ENCODE measurements around the gene ZNF524. TPM values are rescaled to one million over a fixed set of nuclear protein-coding genes. Genes with fewer than 3 reads are reported as not detected.

The ZNF524 gene
- total RNA-seq, 1 donor from 2014 or later = 9.3 TPM

GRCh38 chr19:55605637-55606470 is 5.8 kb downstream of the ZNF524 start, which contains the start of gene ZNF865:
ZNF865 (plus strand) TSS chr19:55605647; CDS start chr19:55613619, 7,972 bp downstream.
- peak; percentile 71 for DNase-seq (ENCODE audit: low spot score)
- Mint-ChIP-seq H3K27ac (ENCODE audit: unreplicated experiment) (peak within 1 kb of the TSS; percentile 99), H3K4me1 (ENCODE audit: unreplicated experiment) (peaks cover 26% of the 10 kb centered on the region), H3K27me3 (ENCODE audit: unreplicated experiment) (peaks cover 32% of the 10 kb centered on the region), H3K9me3 (ENCODE audit: unreplicated experiment) (peaks cover 6% of the 10 kb centered on the region), H3K4me3 (ENCODE audit: unreplicated experiment) (peak within 1 kb of the TSS; percentile 98), H3K36me3 (ENCODE audit: low read depth, unreplicated experiment) (peaks cover 24% of the 10 kb centered on the region)
- TF ChIP-seq CTCF (IDR thresholded peaks at IDR 0.05; ENCODE audit: unreplicated experiment) = no peak

DNA sequence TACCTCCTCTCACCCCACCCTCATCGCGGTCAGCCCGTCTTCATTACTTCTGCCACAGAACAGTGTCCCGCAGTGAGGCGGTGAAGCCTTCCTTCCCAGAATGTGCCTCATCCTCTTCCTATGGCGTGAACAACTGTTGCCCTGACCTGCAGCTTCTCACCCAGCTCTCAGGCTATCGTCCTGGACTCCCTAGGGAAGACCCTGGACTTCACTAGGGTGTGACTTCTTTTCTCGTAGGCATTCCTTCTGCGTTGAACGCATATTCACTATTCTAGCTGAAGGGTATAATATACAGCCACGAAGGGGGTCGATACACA is 6.3 kb downstream of the ZNF524 start:
- peaks cover 29% of the 10 kb centered on the region for H3K27me3 Mint-ChIP-seq (ENCODE audit: unreplicated experiment)
- peak overlapping the region; percentile 98 for H3K4me3 Mint-ChIP-seq (ENCODE audit: unreplicated experiment)
- peaks cover 26% of the 10 kb centered on the region for H3K36me3 Mint-ChIP-seq (ENCODE audit: low read depth, unreplicated experiment)
- peaks cover 26% of the 10 kb centered on the region for H3K4me1 Mint-ChIP-seq (ENCODE audit: unreplicated experiment)
- no peak for TF ChIP-seq CTCF (IDR thresholded peaks at IDR 0.05; ENCODE audit: unreplicated experiment)
- peaks cover 6% of the 10 kb centered on the region for H3K9me3 Mint-ChIP-seq (ENCODE audit: unreplicated experiment)
- peak overlapping the region; percentile 99 for H3K27ac Mint-ChIP-seq (ENCODE audit: unreplicated experiment)
- no peak for DNase-seq (ENCODE audit: low spot score)

- TF ChIP-seq CTCF (IDR thresholded peaks at IDR 0.05; ENCODE audit: unreplicated experiment) = no peak
- Mint-ChIP-seq H3K36me3 (ENCODE audit: low read depth, unreplicated experiment) (peaks cover 30% of the 10 kb centered on the region), H3K9me3 (ENCODE audit: unreplicated experiment) (peaks cover 6% of the 10 kb centered on the region), H3K27ac (ENCODE audit: unreplicated experiment) (peak overlapping the region; percentile 99), H3K4me1 (ENCODE audit: unreplicated experiment) (peaks cover 23% of the 10 kb centered on the region), H3K4me3 (ENCODE audit: unreplicated experiment) (peak overlapping the region; percentile 98), H3K27me3 (ENCODE audit: unreplicated experiment) (peaks cover 26% of the 10 kb centered on the region)
- DNase-seq (ENCODE audit: low spot score) = no peak
These were observed 6.7 kb downstream of the ZNF524 start for GRCh38 chr19:55606817-55607216.

DNA sequence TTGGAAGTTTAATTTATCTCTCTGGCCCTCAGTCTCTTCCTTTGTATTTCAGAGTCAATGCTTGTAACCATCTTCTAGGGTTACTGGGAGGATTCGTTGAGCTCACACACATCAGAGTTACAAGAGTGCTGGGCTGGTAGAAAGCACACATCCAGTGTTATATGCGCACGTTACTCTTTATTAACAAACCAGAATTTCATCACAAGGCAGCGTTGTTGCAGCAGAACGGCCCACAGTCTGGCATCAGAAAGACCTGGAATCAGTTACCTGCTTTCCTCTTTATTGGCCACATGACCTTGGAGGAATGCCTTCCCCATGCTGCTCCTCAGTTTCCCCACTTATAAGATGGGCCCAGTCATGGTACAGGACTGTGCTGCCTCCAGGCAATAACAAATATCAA is 9.2 kb downstream of the ZNF524 start:
- no peak overlapping the region for H3K4me3 Mint-ChIP-seq (ENCODE audit: unreplicated experiment)
- peaks cover 21% of the 10 kb centered on the region for H3K27me3 Mint-ChIP-seq (ENCODE audit: unreplicated experiment)
- DNase-seq (ENCODE audit: low spot score) = no peak
- no peak overlapping the region for H3K27ac Mint-ChIP-seq (ENCODE audit: unreplicated experiment)
- peaks cover 23% of the 10 kb centered on the region for H3K4me1 Mint-ChIP-seq (ENCODE audit: unreplicated experiment)
- H3K36me3 Mint-ChIP-seq (ENCODE audit: low read depth, unreplicated experiment) = peaks cover 31% of the 10 kb centered on the region
- no peak for TF ChIP-seq CTCF (IDR thresholded peaks at IDR 0.05; ENCODE audit: unreplicated experiment)
- H3K9me3 Mint-ChIP-seq (ENCODE audit: unreplicated experiment) = peaks cover 6% of the 10 kb centered on the region

DNA sequence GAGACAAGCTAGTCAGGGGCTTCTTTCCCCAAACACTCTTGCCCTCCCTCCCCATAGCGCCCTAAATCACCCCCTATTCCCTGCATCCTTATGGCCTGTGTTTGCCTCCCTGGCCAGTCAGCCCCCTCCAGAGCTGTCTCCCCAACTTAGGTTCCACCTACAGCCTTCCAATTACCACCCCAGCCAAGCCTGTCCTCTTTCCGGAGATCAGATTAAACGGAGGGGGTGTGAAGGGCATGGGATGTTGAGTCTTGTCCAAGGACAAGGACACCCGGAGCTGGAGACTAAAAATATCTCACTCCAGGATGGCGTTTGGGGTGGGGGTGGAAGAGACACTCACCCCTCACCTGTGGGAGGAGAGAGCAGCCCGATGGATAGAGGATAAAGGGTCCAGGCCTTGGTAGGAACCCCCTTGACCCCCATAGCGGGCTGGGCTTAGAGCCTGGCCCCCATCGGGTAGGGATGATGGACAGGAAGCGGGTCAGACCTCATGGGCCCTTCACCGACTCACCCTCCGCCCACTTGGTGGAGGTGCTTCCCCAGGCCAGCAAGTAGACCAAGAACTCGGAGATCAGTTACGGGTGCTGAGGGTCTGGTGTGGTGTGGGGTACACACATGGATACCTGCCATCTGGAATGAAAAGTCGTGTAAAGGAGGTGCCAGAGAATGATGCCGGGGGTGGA is 11.4 kb downstream of the ZNF524 start:
- no peak overlapping the region for H3K4me3 Mint-ChIP-seq (ENCODE audit: unreplicated experiment)
- no peak for TF ChIP-seq CTCF (IDR thresholded peaks at IDR 0.05; ENCODE audit: unreplicated experiment)
- no peak overlapping the region for H3K27ac Mint-ChIP-seq (ENCODE audit: unreplicated experiment)
- peaks cover 12% of the 10 kb centered on the region for H3K27me3 Mint-ChIP-seq (ENCODE audit: unreplicated experiment)
- peaks cover 24% of the 10 kb centered on the region for H3K36me3 Mint-ChIP-seq (ENCODE audit: low read depth, unreplicated experiment)
- H3K9me3 Mint-ChIP-seq (ENCODE audit: unreplicated experiment) = peaks cover under 1% of the 10 kb centered on the region
- H3K4me1 Mint-ChIP-seq (ENCODE audit: unreplicated experiment) = peaks cover 12% of the 10 kb centered on the region
- DNase-seq (ENCODE audit: low spot score) = no peak

Measured in endothelial cell (in vitro differentiated cells).